HPDE6-E6E7 (cell line): ENCODE data around the gene LCN10.
"Not testable (repeated sequence)": the region's sequence is repeated elsewhere in the genome, so short reads cannot be mapped to it uniquely, and the experiment has no call there.

Experiments used
- DNase-seq: peaks from one replicate; pipeline ENCODE4 v3.0.0; 2011; ENCODE audit warnings: missing footprints; ENCODE audit errors: extremely low spot score

Gene LCN10

DNA sequence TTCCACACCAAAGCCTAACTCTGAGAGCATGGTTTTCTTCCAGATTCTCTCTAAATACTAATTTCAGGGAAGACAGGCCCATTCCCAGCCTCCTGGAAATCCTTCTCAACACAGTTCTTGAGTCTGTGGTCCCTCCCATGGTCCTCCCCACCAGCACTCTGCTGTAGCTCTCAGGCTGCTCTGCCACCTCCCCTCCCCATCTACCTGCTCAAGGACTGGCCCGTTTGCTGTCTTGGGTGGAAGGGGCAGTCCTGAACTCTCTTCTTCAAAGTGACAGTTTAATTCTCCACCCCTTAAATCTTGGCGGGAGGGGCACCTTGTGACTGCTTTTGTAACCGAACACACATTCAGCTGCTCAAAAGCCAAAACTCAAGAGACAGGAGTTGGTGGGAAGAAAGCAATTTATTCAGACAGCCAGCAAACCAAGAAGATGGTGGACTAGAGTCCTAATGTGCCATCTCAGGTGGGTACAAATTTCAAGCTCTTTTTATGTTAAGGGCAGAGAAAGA lies 29.2 kb upstream of the LCN10 start:
- no peak for DNase-seq

DNA sequence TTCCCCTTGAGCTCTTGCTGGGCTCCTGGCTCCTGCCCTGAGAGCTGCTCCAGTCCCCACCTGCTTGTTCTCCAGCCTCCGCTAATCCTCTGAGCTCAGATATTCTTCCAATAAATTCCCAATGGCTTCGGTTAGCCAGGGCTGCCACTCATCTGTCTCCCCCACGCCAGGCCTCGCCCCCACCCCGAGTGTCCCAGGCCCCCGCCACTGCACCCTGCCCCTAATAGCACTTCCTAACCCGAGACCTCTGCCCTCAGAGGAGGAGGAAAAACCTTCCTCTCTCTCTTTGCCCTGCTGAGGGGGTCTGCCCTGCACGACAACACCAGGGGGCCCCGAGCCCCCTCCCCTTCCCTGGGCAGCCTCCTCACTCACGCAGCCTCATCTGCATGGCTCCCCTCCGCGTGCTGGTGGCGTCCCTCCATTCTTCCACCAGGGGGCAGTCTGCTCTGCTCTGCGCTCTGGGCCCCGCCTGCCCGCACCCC lies 27.0 kb upstream of the LCN10 start:
- DNase-seq = no peak

DNA sequence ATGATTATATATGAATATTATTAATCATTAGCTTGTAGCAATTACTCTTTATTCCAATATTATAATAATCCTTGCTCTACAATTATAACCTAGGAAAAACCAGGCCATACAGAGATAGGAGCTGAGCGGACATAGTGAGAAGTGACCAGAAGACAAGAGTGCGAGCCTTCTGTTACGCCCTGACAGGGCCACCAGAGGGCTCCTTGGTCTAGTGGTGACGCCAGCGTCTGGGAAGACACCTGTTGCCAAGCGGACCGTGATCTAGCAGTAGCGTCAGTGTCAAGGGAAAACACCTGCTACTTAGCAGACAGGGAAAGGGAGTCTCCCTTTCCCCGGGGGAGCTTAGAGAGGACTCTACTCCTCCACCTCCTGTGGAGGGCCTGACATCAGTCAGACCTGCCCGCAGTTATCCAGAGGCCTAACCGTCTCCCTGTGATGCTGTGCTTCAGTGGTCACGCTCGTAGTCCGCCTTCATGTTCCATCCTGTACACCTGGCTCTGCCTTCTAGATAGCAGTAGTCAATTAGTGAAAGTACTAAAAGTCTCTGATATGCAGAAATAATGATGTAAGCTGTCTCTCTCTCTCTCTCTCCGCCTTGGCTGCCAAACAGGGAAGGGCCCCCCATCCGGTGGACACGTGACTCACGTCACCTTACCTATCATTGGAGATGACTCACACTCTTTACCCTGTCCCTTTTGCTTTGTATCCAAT lies 23.8 kb upstream of the LCN10 start:
- DNase-seq = not testable (repeated sequence)

DNA sequence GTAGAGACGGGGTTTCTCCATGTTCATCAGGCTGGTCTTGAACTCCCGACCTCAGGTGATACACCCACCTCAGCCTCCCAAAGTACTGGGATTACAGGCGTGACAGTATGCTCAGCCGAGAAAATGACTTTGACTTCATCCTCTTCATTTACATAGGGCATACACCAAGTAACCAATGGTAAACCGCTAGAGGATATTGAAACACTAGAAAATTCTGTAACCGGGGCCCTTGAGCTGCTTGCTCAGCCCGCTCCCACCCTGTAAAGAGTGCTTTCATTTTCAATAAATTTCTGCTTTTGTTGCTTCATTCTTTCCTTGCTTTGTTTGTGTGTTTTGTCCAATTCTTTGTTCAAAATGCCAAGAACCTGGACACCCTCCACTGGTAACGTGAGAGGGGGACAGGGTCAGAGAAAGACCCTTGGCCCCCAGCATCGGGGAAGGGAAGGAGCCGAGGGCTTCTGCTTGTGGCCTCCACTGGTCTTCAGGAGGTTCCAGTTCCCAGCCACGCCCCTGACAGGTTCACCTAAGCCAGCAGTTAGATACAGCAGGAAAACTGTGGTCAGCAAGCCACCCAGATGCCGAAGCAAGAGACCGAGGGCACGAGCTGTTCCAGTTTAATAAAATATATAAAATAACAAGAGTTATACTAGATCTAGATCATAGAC lies 23.1 kb upstream of the LCN10 start:
- DNase-seq = not testable (repeated sequence)

DNA sequence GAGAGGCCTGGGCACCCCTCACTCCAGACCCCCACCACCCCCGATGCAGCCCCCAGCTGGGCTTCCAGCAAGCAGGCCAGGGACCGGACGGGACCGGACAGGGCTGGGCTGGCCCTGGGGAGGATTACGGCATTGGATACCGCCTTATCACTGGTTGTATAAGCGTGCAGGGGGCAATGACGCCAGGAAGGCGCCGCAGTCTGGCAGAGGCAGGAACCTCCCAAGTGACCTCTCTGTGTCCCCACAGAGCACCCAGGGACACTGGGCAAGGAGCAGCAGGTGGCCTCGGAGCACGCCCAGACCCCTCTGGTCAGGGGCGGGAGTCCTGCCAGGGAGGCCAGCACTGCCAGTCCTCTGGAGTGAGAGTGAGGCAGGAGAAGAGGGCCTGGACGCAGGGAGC lies 22.3 kb upstream of the LCN10 start:
- DNase-seq = no peak

DNA sequence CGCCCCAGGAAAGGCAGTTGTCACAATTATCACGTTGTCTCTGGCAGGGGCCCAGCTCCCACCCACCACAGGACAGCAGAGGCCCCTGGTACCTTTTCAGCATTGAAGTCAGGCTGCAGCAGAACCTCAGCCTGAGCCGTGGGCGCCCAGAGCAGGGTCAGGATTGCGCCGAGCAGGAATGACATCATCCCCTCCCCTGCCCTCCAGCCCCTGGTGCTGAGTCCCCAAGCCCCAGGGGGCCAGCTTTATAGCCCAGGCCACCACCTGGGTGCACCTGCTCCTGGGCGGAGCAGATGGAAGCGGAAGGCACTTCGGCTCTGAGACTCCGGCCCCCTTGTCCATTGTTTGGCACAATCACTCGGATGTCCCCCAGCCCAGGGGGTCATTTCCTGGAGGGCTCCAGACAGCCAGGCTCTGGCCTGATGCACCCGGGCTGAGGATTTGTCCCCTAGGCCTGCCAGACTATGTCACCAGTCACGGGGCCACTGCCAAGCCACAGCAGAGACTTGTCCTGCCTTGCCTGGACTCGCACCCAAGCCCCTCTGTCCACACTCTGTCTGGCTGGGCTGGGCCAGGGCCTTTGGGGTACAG lies 21.7 kb upstream of the LCN10 start, which contains the start of gene LCN15:
Gene LCN15 (minus strand): TSS at position 218 of the 591 bp plus-strand sequence. CDS start 30 bp downstream, at position 188.
- DNase-seq = no peak

DNA sequence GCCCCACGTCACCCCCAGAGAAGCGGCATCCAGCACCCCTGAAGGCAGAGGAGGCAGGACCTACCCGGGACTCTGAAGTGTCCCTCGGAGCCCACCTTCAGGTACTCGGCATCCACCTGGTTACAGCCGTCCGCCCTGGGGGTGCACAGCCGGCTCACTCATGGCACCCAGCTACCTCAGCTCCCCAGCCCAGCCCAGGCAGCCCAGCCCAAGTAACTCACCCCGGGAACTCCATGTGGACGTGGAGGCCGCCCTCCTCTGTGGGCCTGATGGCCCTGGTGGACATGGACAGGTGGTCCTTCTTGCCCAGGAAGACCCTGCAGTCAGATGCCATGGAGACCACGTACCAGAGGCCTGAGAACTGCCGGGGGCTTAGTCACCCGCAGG lies 20.9 kb upstream of the LCN10 start:
- no peak for DNase-seq

DNA sequence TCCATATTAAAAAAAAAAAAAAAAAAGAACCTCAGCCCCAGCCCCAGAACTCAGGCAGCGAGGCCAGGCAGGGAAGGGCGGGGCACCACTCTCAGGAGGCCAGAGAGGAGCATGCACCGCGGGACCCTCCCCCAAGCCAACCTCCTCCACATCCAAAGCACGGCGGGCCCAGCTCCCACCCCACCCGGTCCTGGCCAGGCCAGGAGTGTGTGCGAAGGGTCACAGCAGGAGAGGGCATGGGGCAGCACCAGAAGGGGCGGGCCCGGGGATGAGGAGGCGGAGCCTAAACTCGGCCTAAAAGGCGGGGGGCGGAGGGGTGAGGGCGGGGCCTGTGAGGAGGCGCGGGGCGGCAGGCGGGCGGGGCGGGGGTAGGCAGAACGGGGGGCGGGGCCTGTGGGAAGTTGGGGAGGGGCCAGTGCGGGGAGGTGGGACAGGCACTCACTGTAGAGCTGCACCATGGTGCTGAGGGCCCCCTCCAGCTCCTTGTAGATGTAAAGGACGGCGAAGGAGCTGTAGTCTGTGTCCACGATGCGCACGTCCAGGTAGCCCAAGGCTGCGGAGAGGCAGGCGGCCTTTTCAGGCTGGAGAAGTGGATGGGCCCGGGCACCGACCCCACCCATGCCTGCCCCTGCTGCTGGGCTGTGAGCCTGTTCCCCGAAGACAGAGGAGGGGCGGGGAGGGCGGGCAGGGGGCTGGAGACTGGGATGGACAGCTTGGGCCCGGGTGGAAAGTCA lies 20.3 kb upstream of the LCN10 start:
- DNase-seq = no peak

DNA sequence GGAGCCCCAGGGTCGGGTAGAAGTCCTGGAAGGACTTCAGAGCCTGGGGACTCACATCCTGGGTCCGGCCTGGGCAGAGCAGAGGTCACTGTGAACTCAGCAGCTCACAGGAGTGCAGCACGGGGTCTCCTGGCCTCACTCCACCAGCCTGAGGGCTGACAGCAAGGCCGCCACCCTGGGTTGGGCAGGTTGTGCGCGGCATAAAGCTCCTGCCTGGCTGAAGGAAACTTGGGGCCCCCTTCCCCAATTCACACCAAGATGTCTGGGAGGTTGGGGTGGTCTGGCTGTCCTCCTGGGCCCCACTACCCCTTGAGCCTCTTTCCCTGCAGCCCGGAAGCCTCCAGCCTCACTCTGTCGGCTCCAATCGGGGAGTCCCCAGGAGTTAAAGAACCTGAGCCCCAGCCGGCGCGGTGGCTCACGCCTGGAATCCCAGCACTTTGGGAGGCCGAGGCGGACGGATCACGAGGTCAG lies 19.5 kb upstream of the LCN10 start:
- DNase-seq = no peak

DNA sequence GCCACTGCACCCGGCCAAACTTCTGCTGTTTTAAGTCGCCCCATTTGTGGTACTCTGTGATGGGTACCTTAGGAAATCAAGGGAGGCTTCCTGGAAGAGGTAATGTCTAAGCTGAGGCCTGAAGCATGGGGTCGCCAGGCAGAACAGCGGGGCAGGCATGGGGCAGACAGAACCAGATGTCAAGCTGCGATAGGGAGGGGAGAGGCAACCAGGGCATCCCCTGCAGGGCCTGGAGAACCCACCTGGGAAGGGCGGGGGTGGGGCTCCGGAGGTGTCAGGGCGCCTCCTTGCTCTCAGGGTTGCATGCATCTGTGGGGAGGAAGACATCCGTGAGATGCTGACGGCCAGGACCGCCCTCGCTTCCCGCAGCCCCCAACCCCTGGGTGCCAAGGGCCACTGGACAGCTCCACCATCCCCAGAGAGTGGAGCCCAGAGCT lies 18.8 kb upstream of the LCN10 start:
- no peak for DNase-seq

DNA sequence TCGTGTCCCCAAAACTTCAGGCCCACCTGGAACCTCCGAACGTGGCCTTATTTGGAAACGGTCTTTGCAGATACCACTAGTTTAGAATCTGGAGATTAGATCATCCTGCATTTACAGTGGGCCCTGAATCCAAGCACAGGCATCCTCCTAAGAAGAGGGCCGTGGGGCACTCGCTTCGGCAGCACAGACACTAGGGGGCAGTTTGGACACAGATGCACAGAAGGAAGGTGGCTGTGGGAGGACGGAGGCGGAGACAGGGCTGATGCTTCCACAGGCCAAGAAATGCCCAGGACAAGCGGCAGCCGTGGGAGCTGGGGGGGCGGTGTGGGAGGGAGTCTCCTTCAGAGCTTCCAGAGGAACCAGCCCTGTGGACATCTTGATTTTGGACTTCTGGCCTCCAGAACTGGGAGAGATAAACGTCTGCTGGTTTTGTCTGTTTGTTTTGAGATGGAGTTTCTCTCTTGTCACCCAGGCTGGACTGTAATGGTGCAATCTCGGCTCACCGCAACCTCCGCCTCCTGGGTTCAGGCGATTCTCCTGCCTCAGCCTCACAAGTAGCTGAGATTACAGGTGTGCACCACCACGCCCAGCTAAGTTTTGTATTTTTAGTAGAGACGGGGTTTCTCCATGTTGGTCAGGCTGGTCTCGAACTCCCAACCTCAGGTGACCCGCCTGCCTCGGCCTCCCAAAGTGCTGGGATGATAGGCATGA lies 18.2 kb upstream of the LCN10 start:
- not testable (repeated sequence) for DNase-seq

DNA sequence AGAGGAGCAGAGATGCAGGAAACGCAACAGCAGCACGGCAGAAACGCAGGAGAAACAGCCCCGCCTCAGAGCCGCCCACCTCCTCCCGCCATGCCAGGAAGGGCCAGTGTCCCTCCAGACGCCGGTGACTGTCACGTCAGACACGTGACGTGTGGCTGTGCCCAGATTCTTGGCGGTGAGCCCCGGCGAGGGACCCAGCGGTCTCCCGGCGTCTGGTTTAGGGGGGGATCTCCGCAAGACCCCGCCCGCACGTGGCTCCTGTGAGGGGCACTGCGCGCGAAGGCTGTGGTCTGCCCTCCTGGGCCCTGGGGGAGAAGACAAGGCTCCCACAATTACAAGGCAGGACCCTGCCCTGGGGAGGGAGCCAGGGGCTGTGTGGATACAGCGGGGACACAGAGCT lies 17.7 kb upstream of the LCN10 start:
- no peak for DNase-seq

DNA sequence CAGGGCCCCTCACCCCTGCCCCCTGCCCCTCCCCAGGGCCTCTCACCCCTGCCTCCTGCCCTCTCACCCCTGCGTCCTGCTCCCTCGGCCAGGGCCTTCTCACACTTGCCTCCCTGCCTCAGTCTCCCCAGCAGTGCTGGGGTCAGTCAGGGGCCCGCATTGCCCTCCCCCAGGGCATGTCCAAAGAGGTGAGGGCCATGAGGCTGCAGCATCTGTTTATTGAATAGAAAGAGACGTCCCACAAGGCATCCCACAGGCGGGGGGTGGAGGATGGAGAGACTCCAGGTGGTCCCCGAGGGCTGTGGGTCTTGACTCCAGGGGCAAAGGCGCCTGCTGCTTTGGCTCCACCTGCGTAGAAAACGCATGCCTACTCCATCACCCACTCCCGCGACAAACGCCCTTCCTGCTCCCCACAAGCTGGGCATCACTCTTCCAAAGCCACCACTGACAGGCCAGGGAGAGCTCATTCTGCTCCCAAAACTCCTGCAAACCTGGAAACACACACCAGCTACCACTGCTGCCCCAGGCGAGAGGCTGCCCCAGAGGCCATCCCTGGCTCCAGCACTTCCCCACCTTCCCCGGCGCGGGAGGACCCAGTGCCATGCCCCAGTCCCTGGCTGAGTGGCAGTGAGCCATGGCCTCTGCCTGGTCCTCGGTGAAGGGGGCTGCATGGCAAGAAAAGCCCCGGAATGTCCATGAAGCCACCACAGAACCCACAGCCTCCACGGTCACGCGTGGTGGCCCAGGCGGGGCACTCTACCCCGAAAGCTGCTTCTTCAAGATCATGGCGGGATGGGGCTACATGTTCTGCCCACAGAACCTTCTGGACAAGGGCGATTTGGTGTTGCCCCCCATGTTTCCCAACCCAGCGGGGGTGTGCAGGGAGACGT lies 16.9 kb upstream of the LCN10 start:
- DNase-seq = no peak

DNA sequence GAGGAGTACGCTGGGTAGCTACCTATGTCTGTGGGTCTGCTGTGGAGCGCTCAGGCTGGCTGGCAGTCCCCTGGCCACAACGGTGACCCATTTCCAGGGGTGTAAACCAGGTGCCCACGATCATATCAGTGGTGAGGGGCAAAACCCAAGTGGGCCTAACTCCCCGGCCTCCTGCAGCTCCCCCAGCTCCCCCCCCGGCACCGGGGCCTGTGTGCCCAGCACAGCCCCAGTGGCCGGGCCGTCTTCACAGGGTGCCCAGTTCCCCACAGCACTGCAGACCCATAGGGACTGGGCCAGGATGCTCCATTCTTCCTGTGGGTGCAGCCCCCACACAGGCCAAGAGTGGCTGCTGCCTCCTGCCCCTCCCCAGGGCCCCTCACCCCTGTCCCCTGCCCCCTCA lies 16.3 kb upstream of the LCN10 start:
- DNase-seq = no peak

DNA sequence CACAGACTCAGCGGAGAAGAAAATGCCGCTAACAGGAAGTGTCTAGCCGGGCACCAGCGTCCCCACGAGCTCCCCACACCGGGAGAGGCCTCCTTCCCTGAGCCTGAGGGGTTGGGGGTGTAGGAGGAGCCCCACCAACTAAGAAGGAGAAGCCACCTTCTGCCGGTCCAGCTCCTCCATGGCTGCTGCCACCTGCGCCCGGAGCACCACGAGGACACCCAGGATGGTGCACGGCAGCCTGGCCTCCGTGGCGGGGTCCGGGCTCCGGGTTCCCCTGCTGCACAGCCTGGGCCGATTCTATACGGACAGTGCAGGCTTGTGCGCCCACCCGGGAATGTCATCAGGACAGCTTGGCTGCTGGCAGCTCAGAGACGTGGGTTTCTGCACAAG lies 15.0 kb upstream of the LCN10 start:
- DNase-seq = no peak

DNA sequence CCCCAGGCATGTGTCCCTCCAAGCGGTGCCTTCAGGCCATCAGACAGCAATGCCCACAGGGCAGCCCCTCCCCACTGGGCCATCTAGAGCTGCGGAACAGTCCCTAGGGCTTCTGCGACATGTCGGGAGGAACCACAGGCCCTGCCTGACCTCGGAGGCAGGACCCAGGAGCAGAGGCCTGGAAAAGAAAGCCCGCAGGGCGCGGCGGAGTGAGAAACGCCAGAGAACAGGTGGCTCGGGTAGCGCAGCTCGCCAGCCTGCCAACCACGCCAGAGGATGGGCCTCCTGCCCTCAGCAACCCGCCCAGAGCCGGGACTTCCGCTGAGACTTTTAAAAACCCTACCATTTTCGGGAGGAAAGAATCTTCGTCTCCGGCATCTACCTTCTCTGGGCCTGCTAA lies 14.6 kb upstream of the LCN10 start:
- no peak for DNase-seq

DNA sequence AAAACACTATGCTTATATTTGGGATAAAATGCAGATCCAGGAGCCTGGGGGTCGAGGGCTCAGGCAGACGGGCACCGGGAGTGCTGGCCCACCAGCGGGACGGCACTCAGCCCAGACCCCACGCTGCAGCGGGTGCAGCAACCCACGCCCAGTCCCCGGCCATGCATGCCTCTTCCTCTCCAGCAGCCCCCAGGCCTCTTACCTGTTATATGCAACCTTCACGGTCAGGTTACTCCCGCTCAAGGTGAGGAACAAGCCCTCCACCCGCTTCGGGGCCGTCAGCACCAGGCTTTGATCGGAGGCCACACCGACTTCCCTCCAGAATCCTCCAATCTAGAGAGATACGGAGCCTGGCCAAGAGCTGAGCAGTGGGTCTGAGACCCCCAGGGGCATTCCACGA lies 14.1 kb upstream of the LCN10 start:
- no peak for DNase-seq

DNA sequence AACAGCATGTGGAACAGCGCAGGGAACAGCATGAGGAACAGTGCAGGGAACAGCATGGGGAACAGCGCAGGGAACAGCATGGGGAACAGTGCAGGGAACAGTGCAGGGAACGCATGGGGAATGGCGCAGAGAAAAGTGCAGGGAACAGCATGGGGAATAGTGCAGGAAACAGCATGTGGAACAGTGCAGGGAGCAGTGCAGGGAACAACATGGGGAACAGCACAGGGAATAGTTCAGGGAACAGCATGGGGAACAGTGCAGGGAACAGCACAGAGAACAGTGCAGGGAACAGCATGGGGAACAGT lies 13.3 kb upstream of the LCN10 start:
- no peak for DNase-seq

DNA sequence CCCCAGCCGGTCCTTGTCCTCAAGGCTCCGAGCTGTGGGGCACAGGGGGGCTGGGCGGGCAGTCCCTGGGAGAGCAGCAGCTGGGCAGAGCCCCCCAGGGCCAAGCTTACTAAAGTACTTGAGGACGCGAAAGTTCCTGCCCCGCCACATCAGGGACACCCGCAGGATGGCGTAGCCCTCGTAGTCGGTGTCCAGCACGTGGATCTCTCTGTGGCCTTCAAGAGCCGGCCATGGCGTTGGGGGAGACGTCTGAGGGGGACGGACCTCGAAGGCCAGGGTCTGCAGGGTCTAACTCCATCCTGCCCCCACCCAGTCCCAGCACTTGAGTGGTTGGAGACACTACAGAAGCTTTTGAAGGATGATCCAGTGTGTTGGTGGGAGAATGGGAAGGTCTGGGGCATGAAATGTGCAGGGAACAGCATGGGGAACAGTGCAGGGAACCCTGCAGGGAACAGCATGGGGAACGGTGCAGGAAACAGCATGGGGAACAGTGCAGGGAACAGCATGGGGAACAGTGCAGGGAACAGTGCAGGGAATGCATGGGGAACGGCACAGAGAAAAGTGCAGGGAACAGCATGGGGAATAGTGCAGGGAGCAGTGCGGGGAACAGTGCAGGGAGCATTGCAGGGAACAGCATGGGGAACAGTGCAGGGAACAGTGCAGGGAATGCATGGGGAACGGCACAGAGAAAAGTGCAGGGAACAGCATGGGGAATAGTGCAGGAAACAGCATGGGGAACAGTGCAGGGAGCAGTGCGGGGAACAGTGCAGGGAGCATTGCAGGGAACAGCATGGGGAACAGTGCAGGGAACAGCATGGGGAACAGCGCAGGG lies 12.8 kb upstream of the LCN10 start:
- DNase-seq = not testable (repeated sequence)
